Measurements from ENCODE around the gene FOXO6.

FOXO6 gene

DNA sequence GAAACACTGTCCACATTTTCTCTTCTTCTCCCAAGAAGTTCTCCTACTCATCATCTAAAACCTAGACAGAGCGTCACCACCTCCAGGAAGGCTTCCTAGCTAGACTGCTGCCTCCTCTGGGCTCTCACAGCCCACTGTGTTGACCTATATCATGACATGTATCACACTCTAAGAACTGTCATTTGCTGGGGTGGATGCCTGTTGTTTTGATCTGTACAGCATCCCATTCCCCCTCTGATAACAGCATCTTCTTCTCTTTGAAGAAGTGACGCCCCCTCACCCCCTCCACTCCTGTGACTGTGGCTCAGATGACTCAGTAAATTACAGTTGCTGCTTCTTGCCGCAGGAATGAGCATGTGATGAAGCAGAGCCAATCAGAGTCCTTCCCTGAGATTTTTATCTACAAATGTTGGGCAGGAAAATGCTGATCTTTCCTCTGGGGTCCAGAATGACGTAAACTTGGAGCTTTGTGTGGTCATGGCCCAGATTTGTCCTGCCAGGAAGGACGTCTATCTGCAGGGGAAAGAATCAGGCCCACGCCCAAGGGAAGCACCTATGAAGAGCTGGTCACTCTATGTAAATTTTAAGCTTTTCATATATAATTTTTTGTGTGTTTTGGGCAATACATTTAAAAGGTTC lies 28.0 kb upstream of the FOXO6 start:
- Histone ChIP-seq H3K4me3 (no peak overlapping the region), H3K36me3 (replicated peaks) (no peaks in the 10 kb centered on the region), H3K27me3 (ENCODE audit: low read depth) (peaks cover 11% of the 10 kb centered on the region), H3K4me1 (no peaks in the 10 kb centered on the region), H3K9me3 (peaks cover 2% of the 10 kb centered on the region; the same call in 1 of the 2 replicates)
- in situ Hi-C loops (cut with MboI; ENCODE audit: low sequenced_read_pairs) = no loop called here
- peak in 1 of 2 experiments; percentile 3 for DNase-seq (ENCODE audit: low spot score in 2 of 2)

DNA sequence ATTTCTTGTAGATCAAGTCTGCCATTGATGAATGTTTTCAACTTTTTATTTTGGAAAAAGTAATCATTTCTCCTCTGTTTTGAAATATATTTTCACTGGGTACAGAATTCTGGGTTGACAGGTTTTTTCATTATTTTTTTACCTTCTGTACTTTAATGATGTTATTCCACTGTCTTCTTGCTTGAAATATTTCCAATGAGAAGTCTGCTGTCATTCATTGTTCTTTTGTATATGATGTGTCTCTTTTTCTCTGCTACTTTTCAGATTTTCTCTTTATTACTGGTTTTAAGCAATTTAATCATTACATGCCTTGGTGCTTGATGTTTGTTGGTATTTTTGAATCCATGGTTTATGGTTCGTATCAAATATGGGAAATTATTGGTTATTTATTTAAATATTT lies 22.4 kb upstream of the FOXO6 start:
- Histone ChIP-seq H3K27me3 (ENCODE audit: low read depth) (peaks cover 11% of the 10 kb centered on the region), H3K4me1 (no peaks in the 10 kb centered on the region), H3K4me3 (no peak overlapping the region), H3K36me3 (replicated peaks) (no peaks in the 10 kb centered on the region), H3K9me3 (peaks cover 2% of the 10 kb centered on the region; the same call in 1 of the 2 replicates)
- in situ Hi-C loops (cut with MboI; ENCODE audit: low sequenced_read_pairs) = no loop called here
- no peak for DNase-seq (ENCODE audit: low spot score in 2 of 2)

DNA sequence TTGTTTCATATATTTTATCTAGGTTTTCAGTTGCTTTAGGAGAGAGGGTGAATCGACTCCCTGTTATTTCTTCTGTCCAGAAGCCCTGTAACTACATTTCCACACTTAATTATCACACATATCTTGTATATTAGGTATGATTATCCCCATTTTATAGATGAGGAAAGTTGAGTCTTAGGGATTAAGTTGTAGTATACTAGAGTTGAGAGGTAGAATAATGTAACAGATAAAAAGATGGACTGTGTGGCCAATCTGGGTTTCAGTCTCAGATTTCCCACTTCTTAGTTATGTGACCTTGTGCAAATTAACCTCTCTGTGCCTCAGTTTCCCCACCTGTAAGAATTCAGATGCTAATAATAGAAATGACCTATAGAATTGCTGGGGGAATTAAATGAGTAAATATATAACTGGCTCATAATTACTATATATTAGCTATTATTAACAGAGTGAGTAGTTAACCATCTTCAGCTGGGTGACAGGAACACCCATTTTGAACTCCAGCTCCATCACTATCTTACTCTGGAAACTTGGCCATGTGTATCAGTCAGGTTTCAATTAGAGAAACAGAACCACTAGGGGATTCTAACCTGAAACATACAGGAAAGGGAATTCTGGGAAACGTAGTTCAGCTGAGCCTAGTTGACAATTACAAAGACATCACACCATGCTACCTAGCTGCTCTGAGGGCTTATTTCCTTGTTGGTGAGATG lies 20.4 kb upstream of the FOXO6 start:
- DNase-seq (ENCODE audit: low spot score in 2 of 2) = no peak
- in situ Hi-C loops (cut with MboI; ENCODE audit: low sequenced_read_pairs) = no loop called here

DNA sequence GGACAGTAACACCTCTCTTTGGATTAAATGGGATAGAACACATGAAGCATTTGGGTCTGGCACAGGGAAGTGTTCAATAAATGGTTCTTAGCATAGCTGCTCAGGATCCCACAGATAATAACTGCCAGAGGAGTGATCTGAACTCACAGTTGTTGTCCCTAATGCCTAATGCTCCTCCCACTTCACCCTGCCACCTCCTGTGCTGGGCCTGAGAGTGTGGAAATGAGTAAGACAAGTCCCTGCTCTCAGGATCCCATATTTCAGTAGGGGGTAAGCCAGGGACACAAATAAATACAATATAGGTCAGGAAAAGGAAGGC lies 19.9 kb upstream of the FOXO6 start:
- Histone ChIP-seq H3K4me1 (no peaks in the 10 kb centered on the region), H3K36me3 (replicated peaks) (no peaks in the 10 kb centered on the region), H3K27me3 (ENCODE audit: low read depth) (peaks cover 3% of the 10 kb centered on the region), H3K4me3 (no peak overlapping the region), H3K9me3 (no peaks in the 10 kb centered on the region)
- in situ Hi-C loops (cut with MboI; ENCODE audit: low sequenced_read_pairs) = no loop called here
- DNase-seq (ENCODE audit: low spot score in 2 of 2) = no peak

More for the DNA sequence above, 20.4 kb upstream of the FOXO6 start:
- Histone ChIP-seq H3K4me1 (no peaks in the 10 kb centered on the region), H3K9me3 (no peaks in the 10 kb centered on the region), H3K36me3 (replicated peaks) (no peaks in the 10 kb centered on the region), H3K4me3 (no peak overlapping the region), H3K27me3 (ENCODE audit: low read depth) (peaks cover 8% of the 10 kb centered on the region)

DNA sequence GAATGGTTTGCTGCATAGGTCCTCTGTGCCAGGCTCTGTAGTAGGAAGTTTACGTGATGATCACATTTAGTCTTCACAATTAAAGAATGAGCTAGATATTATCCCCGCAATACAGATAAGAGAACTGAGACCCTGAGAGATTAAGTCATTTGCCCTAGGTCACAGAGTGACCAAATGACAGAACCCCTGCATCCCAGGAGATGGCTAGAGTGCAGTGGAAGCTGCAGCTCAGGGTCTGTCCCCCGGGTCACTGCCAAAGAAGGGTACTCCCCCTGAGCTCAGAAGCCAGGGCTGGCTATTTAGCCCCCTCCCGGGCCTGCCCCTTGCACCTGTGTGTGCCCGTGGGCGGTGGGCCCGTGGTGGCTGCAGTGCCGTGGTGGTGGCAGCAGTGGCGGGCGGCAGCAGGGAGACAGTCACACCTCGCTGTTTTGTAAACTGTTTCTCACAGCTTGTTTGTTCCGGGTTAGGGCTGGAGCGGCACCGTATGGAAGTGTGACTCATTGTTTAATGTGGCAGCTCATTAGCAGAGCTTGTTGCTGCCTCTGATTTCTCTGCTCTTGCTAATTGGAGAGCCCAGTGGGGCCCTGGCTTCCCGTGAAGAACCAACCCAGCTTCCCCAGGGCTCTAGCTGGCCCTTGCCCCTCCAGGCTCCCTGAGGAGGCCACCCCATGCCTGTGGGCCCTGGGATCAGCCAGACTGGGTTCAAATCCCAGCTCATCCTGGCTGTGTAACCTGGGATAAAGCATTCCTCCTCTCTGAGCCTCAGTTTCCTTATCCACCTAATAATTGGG lies 19.3 kb upstream of the FOXO6 start:
- DNase-seq (ENCODE audit: low spot score in 2 of 2) = peak in 1 of 2 experiments; percentile 3
- H3K9me3 ChIP-seq = no peaks in the 10 kb centered on the region
- no peaks in the 10 kb centered on the region for H3K4me1 ChIP-seq
- in situ Hi-C loops (cut with MboI; ENCODE audit: low sequenced_read_pairs) = no loop called here
- H3K36me3 ChIP-seq (replicated peaks) = no peaks in the 10 kb centered on the region
- H3K27me3 ChIP-seq (ENCODE audit: low read depth) = no peaks in the 10 kb centered on the region
- H3K4me3 ChIP-seq = no peak overlapping the region

DNA sequence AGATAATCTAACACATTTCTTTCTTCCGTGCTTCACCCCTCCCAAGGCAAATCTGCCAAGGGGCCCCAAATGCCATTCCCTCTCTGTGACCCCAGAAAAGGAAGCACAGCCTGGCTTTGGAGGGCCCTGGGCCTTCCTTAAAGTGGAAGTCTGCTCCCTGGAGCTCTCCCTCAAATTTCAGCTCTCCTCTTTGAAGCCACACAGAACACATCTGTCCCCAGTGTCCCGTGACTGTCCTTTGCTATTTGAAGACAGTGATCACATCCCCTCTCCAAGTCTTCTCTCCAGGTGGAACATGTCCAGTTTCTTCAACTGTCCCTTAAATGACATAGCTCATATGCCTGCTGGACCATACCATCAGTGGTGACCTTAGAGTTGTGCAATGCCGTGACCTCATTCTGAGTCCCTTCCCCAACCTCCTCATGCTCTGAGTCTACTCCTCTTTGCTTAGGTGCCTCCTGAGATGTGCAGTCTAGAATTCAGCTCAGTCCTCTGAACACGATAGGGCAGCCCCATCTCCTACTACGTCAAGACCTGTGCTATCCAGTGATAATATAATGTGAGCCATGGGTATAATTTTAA lies 18.4 kb upstream of the FOXO6 start:
- peak in 1 of 2 experiments; percentile 3 for DNase-seq (ENCODE audit: low spot score in 2 of 2)
- Histone ChIP-seq H3K27me3 (ENCODE audit: low read depth) (no peaks in the 10 kb centered on the region), H3K36me3 (replicated peaks) (no peaks in the 10 kb centered on the region), H3K4me3 (no peak overlapping the region), H3K4me1 (no peaks in the 10 kb centered on the region), H3K9me3 (no peaks in the 10 kb centered on the region)
- in situ Hi-C loops (cut with MboI; ENCODE audit: low sequenced_read_pairs) = no loop called here

DNA sequence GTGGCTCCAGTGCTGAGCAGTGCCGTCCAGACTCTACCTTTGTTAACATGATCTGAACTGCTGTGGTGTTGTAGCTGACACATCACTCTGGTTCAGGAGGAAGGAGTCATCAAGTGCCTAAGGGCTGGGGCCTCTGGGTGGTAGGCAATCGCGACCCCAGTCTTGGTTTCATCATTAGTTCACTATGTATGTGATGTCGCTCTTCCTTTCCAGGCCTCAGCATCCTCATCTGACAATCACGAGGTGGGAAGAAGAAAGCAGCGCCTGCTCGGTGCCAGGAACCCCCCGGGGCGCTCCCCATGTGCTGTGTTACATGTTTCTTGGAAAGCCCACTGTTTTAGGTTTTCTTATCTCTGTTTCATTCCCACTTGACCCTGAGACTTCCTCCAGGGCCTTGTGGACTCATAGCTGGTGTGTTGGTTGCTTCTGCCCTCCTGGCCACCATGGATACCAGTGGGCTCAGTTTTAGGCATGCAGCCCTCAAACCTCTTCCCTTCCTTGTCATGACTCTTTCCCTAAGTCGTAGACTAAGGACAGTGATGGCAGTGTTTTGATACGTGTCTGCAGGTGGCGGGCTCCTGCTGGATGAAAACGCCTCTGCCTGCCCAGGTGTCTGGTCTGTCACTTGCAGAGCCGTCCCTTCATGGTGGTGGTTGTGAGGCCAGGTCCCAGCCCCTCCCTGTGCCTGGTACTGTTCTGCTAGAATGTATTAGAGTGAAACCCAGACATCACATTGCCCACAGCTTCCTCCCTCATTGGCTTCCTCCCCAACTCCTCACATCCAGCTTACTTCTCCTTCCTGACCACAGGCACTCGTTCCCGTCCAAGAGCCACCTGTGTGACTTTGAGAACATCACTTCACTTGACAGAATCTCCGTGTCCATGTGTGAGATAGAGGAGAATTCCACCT lies 17.2 kb upstream of the FOXO6 start:
- DNase-seq (ENCODE audit: low spot score in 2 of 2) = no peak
- Histone ChIP-seq H3K4me3 (no peak overlapping the region), H3K27me3 (ENCODE audit: low read depth) (no peaks in the 10 kb centered on the region), H3K4me1 (no peaks in the 10 kb centered on the region), H3K9me3 (no peaks in the 10 kb centered on the region), H3K36me3 (replicated peaks) (no peaks in the 10 kb centered on the region)
- in situ Hi-C loops (cut with MboI; ENCODE audit: low sequenced_read_pairs) = no loop called here

DNA sequence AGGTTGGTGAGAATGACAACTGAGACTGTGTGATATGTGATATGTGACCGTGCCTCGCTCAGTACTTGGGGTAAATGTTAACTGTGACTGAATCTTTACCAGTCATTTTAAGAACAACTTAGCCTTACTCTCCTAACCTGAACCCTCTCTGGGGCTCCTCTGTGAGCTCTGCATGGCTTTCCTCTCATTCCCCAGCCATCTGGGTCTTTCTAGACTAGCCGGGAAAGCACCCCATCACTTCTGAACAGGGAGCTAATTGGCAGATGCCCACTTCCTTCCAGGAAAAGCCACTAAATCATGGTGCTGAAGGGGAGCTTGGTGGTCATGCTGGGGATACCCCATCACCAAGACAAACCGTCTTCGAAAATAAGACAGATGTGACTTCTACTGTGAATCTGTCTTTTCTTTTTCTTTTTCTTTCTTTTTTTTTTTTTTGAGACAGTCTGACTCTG lies 16.5 kb upstream of the FOXO6 start:
- no peaks in the 10 kb centered on the region for H3K4me1 ChIP-seq
- no peak overlapping the region for H3K4me3 ChIP-seq
- DNase-seq (ENCODE audit: low spot score in 2 of 2) = no peak
- in situ Hi-C loops (cut with MboI; ENCODE audit: low sequenced_read_pairs) = no loop called here
- H3K36me3 ChIP-seq (replicated peaks) = no peaks in the 10 kb centered on the region
- no peaks in the 10 kb centered on the region for H3K9me3 ChIP-seq
- no peaks in the 10 kb centered on the region for H3K27me3 ChIP-seq (ENCODE audit: low read depth)

DNA sequence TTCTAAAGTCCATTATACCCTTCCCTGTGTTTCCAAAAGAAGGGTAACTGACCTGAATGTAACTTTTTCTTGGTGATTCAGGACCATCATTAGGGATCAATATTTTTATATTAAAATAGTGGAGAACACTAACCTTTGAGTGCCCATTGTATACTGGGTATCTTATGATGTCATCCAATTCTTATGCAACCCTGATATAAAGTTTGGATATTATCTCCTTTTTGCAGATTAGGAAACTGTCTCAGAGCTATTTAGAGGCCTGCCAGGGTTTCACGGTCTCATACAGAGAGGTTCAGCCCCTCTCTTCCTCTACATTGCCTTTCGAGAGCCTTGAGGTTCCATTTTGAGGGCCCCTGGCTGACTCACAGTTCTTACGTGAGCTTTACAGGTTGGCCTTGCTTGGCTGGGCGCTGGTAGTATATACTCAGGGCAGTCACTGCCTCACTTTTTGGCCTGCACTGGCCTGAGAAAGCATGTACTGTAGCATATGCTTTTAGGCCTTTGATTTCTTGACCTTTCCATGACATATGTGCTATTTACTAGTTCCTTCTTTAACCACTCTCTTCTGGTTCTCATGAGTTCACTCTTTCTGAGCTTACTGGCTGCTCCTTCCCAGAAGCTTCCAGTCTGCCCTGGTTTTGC lies 15.7 kb upstream of the FOXO6 start:
- in situ Hi-C loops (cut with MboI; ENCODE audit: low sequenced_read_pairs) = no loop called here
- Histone ChIP-seq H3K4me3 (no peak overlapping the region), H3K27me3 (ENCODE audit: low read depth) (no peaks in the 10 kb centered on the region), H3K9me3 (no peaks in the 10 kb centered on the region), H3K36me3 (replicated peaks) (no peaks in the 10 kb centered on the region), H3K4me1 (no peaks in the 10 kb centered on the region)
- no peak for DNase-seq (ENCODE audit: low spot score in 2 of 2)

DNA sequence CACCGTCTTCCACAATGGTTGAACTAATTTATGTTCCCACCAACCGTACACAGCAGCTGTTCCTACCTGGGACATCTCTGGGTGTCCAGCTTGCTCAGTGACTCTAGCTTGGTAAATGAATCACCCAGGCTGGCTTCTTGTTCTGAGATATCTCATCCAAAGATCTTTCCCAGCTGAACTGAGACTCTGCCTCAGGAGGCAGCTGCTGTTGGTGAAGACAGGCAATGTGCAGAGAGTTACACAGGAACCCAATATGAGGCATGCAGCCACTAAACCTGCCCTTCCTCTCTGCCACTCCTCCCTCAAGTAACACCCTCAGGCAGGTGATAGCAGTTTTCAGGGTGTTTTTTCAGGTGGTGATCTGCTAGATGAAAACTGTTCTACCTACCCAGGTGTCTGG lies 14.0 kb upstream of the FOXO6 start:
- in situ Hi-C loops (cut with MboI; ENCODE audit: low sequenced_read_pairs) = no loop called here
- Histone ChIP-seq H3K4me3 (no peak overlapping the region), H3K4me1 (no peaks in the 10 kb centered on the region), H3K36me3 (replicated peaks) (no peaks in the 10 kb centered on the region), H3K27me3 (ENCODE audit: low read depth) (no peaks in the 10 kb centered on the region), H3K9me3 (no peaks in the 10 kb centered on the region)
- no peak for DNase-seq (ENCODE audit: low spot score in 2 of 2)

DNA sequence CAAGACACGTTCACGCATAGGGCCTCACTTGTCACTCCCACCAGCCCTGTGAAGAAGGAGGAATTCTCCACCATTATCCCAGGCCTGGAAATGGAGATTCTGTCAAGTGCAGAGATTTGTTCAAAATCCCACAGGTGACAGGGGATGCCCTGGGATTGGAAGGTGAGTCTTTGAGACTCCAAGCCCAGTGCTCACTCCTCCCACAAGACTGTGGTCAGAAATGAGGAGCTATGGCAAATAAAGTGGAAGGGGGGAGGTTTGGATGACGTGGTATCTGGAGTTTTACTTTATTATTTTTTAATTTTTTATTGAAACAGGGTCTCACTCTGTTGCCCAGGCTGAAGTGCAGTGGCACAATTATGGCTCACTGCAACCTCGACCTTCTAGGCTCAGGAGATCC lies 12.8 kb upstream of the FOXO6 start:
- Histone ChIP-seq H3K36me3 (replicated peaks) (no peaks in the 10 kb centered on the region), H3K9me3 (no peaks in the 10 kb centered on the region), H3K4me1 (no peaks in the 10 kb centered on the region), H3K27me3 (ENCODE audit: low read depth) (no peaks in the 10 kb centered on the region), H3K4me3 (no peak overlapping the region)
- in situ Hi-C loops (cut with MboI; ENCODE audit: low sequenced_read_pairs) = no loop called here
- no peak for DNase-seq (ENCODE audit: low spot score in 2 of 2)

DNA sequence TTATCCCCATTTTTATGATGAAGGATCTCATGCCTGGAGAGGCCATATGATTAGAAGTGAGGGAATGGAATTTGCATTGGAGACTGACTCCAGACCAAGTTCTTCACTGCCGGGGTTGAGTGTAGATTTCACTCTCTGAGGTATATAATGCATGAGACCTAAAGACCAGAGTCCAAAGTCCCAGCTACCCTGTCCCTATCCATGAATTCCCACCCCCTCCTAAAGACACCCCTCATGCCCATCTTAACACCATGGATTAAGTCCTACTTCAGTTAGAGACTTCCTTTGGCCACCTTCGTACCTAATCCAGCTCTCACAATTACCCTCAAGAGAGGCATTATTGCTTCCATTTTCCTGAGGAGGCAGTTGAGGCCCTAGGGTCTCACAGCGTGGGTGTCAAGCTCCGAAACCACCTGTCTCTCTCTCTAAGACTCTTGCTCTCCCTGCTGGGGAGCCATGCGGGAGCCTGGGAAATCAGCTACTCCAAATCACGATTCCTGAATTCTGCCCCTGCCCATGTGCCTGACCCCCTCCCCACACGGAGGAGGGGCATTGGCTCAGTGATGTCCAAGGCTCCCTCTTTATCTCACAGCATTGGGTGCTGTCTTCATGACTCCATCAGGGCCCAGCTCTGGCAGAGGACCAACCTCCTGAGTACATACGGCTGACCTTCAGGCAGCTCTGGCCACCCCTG lies 11.7 kb upstream of the FOXO6 start:
- no peaks in the 10 kb centered on the region for H3K36me3 ChIP-seq (replicated peaks)
- in situ Hi-C loops (cut with MboI; ENCODE audit: low sequenced_read_pairs) = no loop called here
- no peak overlapping the region for H3K4me3 ChIP-seq
- no peaks in the 10 kb centered on the region for H3K4me1 ChIP-seq
- no peaks in the 10 kb centered on the region for H3K27me3 ChIP-seq (ENCODE audit: low read depth)
- no peaks in the 10 kb centered on the region for H3K9me3 ChIP-seq
- no peak for DNase-seq (ENCODE audit: low spot score in 2 of 2)
